Muscle of leg (tissue), 11 donors: ENCODE results near the gene MRPS6. TPM values are rescaled to one million over a fixed set of nuclear protein-coding genes. Genes with fewer than 3 reads are reported as not detected.

ENCODE experiments used
- DNase-seq: peaks from one replicate; pipeline ENCODE4 v3.0.0; 2013
- H3K27ac ChIP-seq: one replicate; pipeline ENCODE4 v1.5.1; 2013; ENCODE audit warnings: mild to moderate bottlenecking, low read length, control low read depth
- H3K27me3 ChIP-seq: one replicate; pipeline ENCODE4 v1.6.1; 2013; ENCODE audit warnings: low read length; ENCODE audit not compliant: control insufficient read depth, insufficient read depth
- H3K36me3 ChIP-seq: one replicate; pipeline ENCODE4 v1.6.1; 2013; ENCODE audit warnings: low read length; ENCODE audit not compliant: control insufficient read depth, insufficient read depth
- H3K4me1 ChIP-seq: one replicate; pipeline ENCODE4 v1.6.1; 2013; ENCODE audit warnings: low read length; ENCODE audit not compliant: control insufficient read depth, insufficient read depth
- H3K4me3 ChIP-seq: one replicate; pipeline ENCODE4 v1.5.1; 2013; ENCODE audit warnings: low read length, control low read depth
- H3K9me3 ChIP-seq: replicated peaks from 2 replicates; pipeline ENCODE4 v1.6.1; 2013; ENCODE audit warnings: low read depth, low read length; ENCODE audit not compliant: control insufficient read depth
- WGBS: methylation state at CpG from one replicate; pipeline ENCODE4 v1.1.5; 2013; ENCODE audit warnings: missing lambda C conversion rate; ENCODE audit not compliant: insufficient coverage; 5-methylcytosine and 5-hydroxymethylcytosine counted together
- polyA plus RNA-seq, 8 donors: library from polyadenylated mRNA; unstranded; fragments of 120-200 nt; gene quantifications; one replicate each; pipeline versions ENCODE4 v1.2.1 to v1.2.3, GENCODE V29; 2013; ENCODE audit warnings: inconsistent platforms in 1 of 8, low replicate concordance in 1 of 8; ENCODE audit not compliant: insufficient read length in 8 of 8, insufficient read depth in 1 of 8
- total RNA-seq: library from RNA; stranded (reverse); fragments of 120-200 nt; gene quantifications from one replicate; pipeline ENCODE4 v1.2.4, GENCODE V29; 2013

Gene MRPS6
- total and polyA plus RNA-seq, 9 donors: 15.5 to 52.5 (median 44.4) TPM

GRCh38 chr21:34093083-34093482 is 19.7 kb downstream of the MRPS6 start:
- Histone ChIP-seq H3K9me3 (no peaks in the 10 kb centered on the region), H3K27me3 (no peaks in the 10 kb centered on the region), H3K4me3 (no peak overlapping the region), H3K36me3 (peaks cover 22% of the 10 kb centered on the region), H3K4me1 (no peaks in the 10 kb centered on the region), H3K27ac (no peak overlapping the region)
- no CpG with 5 or more reads among the region's 3 CpGs for WGBS
- no peak for DNase-seq

DNA sequence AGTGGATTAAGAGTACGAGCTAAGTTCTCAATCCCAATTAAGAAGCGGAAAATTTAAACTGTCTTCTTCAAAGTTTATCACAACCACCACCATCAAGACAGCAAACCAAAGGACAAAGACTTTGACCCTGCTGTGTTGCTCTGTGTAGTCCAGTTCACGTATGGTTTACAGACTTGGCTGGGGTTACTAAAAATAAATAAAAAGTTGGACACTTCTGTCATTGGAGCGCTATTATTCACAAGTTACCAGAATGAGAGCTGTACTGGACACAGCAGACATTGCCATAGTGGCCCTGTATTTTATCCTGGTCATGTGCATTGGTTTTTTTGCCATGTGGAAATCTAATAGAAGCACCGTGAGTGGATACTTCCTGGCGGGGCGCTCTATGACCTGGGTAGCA is 21.6 kb downstream of the MRPS6 start:
- Histone ChIP-seq H3K4me1 (no peaks in the 10 kb centered on the region), H3K27me3 (no peaks in the 10 kb centered on the region)
- 100% methylated on average over 2 of the region's 7 CpGs for WGBS

DNA sequence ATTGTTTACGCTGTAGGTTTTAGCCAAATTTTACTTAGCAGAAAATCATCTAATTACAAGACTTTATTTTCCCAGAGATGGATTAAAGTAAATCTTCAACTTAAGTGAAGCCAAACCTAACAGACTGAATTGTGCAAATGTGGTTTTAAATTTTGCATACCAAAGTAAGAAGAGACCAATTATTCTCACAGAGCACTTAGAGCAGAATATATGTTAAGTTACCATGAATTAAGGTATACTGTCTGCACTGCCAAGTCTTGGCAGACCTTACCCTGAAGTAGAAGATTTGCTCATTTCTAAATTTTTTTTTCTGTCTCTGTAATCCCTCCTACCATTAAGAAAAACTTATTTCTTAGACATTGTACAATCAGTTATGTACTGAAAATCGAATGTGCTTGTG is 24.1 kb downstream of the MRPS6 start:
- Histone ChIP-seq H3K36me3 (peaks cover 22% of the 10 kb centered on the region), H3K27me3 (no peaks in the 10 kb centered on the region), H3K27ac (no peak overlapping the region), H3K9me3 (no peaks in the 10 kb centered on the region), H3K4me1 (no peaks in the 10 kb centered on the region), H3K4me3 (no peak overlapping the region)
- WGBS: no CpG with 5 or more reads among the region's 2 CpGs
- no peak for DNase-seq

More for the DNA sequence above, 21.6 kb downstream of the MRPS6 start:
- Histone ChIP-seq H3K4me3 (no peak overlapping the region), H3K9me3 (no peaks in the 10 kb centered on the region), H3K27ac (no peak overlapping the region), H3K36me3 (peaks cover 22% of the 10 kb centered on the region)
- no peak for DNase-seq

GRCh38 chr21:34100337-34100736 is 27.0 kb downstream of the MRPS6 start:
- peaks cover 16% of the 10 kb centered on the region for H3K36me3 ChIP-seq
- no CpG with 5 or more reads among the region's 2 CpGs for WGBS
- DNase-seq: no peak
- no peak overlapping the region for H3K4me3 ChIP-seq
- no peaks in the 10 kb centered on the region for H3K27me3 ChIP-seq
- H3K9me3 ChIP-seq: no peaks in the 10 kb centered on the region
- no peaks in the 10 kb centered on the region for H3K4me1 ChIP-seq
- no peak overlapping the region for H3K27ac ChIP-seq

- Histone ChIP-seq H3K9me3 (no peaks in the 10 kb centered on the region), H3K27ac (no peak overlapping the region), H3K4me1 (no peaks in the 10 kb centered on the region), H3K4me3 (no peak overlapping the region), H3K36me3 (peaks cover 11% of the 10 kb centered on the region), H3K27me3 (no peaks in the 10 kb centered on the region)
- 13% methylated on average over 1 of the region's 4 CpGs for WGBS
- no peak for DNase-seq
These were observed 27.4 kb downstream of the MRPS6 start for GRCh38 chr21:34100790-34101189.

DNA sequence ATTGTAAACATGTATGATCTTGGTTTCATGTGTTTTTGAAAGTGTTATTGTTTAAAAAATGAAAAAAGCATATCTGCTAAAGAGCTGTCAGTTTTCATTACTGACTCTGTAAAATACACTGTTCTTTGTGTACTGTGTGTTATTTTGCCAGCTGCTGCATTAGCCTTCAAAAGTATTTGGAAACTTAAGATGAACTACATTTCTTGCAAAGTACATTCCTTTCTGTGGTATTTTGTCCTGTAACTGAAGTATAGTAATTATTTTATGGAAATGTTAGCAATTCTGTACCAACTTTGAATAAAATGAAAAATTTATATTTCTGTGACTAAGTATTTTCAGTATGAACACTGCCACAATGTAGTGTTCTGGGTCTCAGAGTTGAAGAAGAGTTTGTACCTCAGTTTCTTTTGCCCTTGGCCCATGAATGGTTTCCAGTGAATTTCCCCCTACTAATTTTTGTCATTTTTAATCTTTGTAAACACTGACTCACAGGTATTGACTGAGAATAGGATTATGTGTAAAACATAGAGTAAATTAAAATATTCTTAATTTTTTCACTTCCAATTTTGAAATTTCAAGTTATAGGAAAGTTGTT is 32.7 kb downstream of the MRPS6 start:
- Histone ChIP-seq H3K27me3 (no peaks in the 10 kb centered on the region), H3K9me3 (no peaks in the 10 kb centered on the region), H3K4me1 (no peaks in the 10 kb centered on the region)

GRCh38 chr21:34107606-34108005 is 34.2 kb downstream of the MRPS6 start:
- H3K4me3 ChIP-seq: no peak overlapping the region
- WGBS: no CpG with 5 or more reads among the region's 1 CpG
- H3K9me3 ChIP-seq: no peaks in the 10 kb centered on the region
- H3K27me3 ChIP-seq: no peaks in the 10 kb centered on the region
- H3K4me1 ChIP-seq: no peaks in the 10 kb centered on the region
- DNase-seq: no peak
- H3K27ac ChIP-seq: no peak overlapping the region
- H3K36me3 ChIP-seq: no peaks in the 10 kb centered on the region

More for the DNA sequence above, 32.7 kb downstream of the MRPS6 start:
- DNase-seq: no peak
- H3K27ac ChIP-seq: no peak overlapping the region
- H3K36me3 ChIP-seq: no peaks in the 10 kb centered on the region
- no peak overlapping the region for H3K4me3 ChIP-seq

- H3K4me1 ChIP-seq: no peaks in the 10 kb centered on the region
- H3K27ac ChIP-seq: no peak overlapping the region
- no peaks in the 10 kb centered on the region for H3K9me3 ChIP-seq
- no peaks in the 10 kb centered on the region for H3K27me3 ChIP-seq
- DNase-seq: no peak
- WGBS: 90% methylated on average over 2 of the region's 7 CpGs
- H3K36me3 ChIP-seq: no peaks in the 10 kb centered on the region
- no peak overlapping the region for H3K4me3 ChIP-seq
These were observed 35.7 kb downstream of the MRPS6 start for GRCh38 chr21:34109075-34109474.

DNA sequence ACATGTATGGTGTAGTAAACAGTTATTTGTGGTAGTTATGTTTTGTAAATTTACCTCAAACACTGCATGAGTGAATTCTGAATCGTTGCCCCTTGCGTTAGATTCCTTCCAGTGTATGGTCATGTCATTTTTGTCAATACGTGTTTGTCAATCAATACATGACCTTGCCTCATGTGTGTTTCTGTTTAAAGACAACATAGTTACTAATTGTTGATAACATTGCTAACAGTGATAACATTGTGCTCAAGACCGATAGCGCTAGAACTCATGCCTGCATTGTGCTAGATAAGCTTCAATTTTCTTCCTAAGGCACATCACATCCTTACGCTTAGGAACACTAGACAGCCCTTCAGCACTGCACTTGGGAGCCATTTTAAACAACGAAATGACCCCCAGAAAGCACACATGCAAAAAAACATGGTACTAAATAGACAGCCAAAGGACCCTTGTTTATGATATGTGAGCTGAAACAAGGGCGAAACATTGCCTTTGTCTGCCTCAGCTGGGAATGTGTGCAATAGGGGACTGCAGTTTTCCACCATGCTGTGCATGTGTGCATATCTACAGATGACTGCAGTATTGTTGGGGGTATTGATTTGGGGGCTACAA is 37.3 kb downstream of the MRPS6 start:
- H3K4me1 ChIP-seq: no peaks in the 10 kb centered on the region
- no peaks in the 10 kb centered on the region for H3K36me3 ChIP-seq
- H3K27me3 ChIP-seq: no peaks in the 10 kb centered on the region
- no peaks in the 10 kb centered on the region for H3K9me3 ChIP-seq
- no peak for DNase-seq
- H3K27ac ChIP-seq: no peak overlapping the region
- no peak overlapping the region for H3K4me3 ChIP-seq
- no CpG with 5 or more reads among the region's 8 CpGs for WGBS

DNA sequence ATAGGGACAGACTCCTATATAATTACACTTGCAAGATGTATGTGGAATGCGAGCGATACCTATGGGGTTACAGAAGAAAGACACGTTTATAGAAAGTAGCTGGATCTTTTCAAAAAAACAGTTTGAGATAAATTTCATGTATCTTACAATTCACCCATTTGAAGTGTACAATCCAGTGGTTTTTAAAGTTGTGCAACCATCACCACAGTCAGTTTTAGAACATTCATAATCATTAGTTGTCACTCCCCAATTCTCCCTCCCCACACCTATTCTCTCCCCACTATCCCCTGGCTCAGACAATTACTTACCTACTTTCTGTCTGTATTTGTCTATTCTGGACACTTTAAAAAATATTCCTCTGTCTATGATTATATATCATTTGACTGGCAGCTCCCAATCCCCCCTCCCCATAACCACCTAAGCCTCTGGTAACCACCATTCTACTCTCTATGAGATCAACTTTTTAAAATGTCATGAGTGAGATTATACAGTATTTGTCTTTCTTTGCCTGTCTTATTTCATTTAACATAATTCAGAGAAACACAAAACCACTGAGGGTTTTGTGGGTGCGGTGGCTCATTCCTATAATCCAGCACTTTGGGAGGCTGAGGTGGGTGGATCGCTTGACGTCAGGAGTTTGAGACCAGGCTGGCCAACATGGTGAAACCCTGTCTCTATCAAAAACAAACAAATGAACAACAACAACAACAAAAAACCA is 39.1 kb downstream of the MRPS6 start:
- Histone ChIP-seq H3K4me1 (no peaks in the 10 kb centered on the region), H3K4me3 (no peak overlapping the region), H3K36me3 (no peaks in the 10 kb centered on the region), H3K9me3 (no peaks in the 10 kb centered on the region), H3K27ac (no peak overlapping the region), H3K27me3 (no peaks in the 10 kb centered on the region)
- no CpG with 5 or more reads among the region's 6 CpGs for WGBS
- no peak for DNase-seq
